ENCODE results near the gene RAB8B. TPM values are rescaled to one million over a fixed set of nuclear protein-coding genes. Genes with fewer than 3 reads are reported as not detected.

Gene RAB8B
- total RNA-seq, 1 experiment from 2014 or later, result 11.7 TPM

DNA sequence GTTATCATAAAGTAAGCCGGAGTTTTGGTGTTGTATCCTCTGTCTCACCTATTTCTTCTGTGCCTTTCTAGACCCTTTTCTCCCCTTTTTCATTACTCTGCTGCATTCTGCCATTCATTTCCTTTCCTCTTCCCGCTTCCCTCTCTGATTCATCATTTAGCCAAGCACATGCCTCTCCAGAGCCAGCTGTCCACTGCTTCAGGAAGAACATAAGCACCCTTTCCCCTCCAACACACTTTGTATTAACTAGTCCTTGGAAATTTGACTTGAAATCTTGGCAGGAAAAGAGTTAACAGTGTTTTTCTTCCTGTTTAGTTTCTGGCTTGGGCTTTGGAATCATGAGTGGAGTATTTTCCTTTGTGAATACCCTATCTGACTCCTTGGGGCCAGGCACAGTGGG is 97.7 kb downstream of the RAB8B start:
- H3K36me3 Mint-ChIP-seq (ENCODE audit: insufficient read depth, unreplicated experiment), result peaks cover 5% of the 10 kb centered on the region
- DNase-seq (ENCODE audit: unreplicated experiment), result no peak
- ChIA-PET POLR2A (interaction anchor here (0.7 kb wide), 1 partner anchor 8 kb away, joined by 5 read pairs; no protein-coding TSS in a partner anchor), CTCF (interaction anchor here (0.9 to 5.6 kb wide), 3 partner anchors 107 to 141 kb away, joined by 3 to 70 read pairs (median 3); no protein-coding TSS in a partner anchor)
- H3K27ac Mint-ChIP-seq (ENCODE audit: low read depth, unreplicated experiment), result no peak overlapping the region
- H3K9me3 Mint-ChIP-seq (ENCODE audit: unreplicated experiment), result no peaks in the 10 kb centered on the region
- no peaks in the 10 kb centered on the region for H3K27me3 Mint-ChIP-seq (ENCODE audit: insufficient read depth, unreplicated experiment)
- no peak overlapping the region for H3K4me3 Mint-ChIP-seq (ENCODE audit: unreplicated experiment)
- intact Hi-C loops (cut with micrococcal nuclease), result loop anchor here (5.0 kb wide), 1 partner anchor 95 kb away; the partner anchor contains the start of gene CA12
- BruUV-seq (replicated peaks), result no TSS peak
- TF ChIP-seq CTCF (IDR thresholded peaks at IDR 0.05; ENCODE audit: unreplicated experiment), result no peak
- no peaks in the 10 kb centered on the region for H3K4me1 Mint-ChIP-seq (ENCODE audit: insufficient read depth, unreplicated experiment)

DNA sequence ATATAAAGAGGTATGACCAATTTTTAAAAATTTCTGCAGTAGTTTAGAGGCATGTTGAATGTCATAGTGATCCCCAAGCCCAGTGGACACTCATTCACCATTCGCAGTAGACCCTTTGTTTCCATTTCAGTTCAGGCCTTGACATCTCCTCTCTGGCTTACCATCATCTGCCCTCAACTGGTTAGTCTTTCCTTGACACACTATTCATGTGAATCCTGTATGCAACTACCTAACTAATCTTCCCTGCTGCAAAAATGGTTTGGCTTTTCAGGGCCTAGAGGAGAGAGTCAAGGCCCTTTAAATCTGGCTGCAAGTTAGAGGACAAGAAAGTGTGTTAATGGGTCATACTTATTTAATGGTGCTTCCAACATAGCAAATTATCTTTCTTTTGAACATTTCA is 98.9 kb downstream of the RAB8B start:
- CTCF ChIA-PET, result interaction anchor here (0.6 to 5.6 kb wide), 15 partner anchors 8 to 1318 kb away, joined by 3 to 70 read pairs (median 5); no protein-coding TSS in a partner anchor
- Mint-ChIP-seq H3K27ac (ENCODE audit: low read depth, unreplicated experiment) (no peak overlapping the region), H3K4me1 (ENCODE audit: insufficient read depth, unreplicated experiment) (no peaks in the 10 kb centered on the region), H3K27me3 (ENCODE audit: insufficient read depth, unreplicated experiment) (no peaks in the 10 kb centered on the region), H3K36me3 (ENCODE audit: insufficient read depth, unreplicated experiment) (peaks cover 2% of the 10 kb centered on the region), H3K4me3 (ENCODE audit: unreplicated experiment) (no peak overlapping the region), H3K9me3 (ENCODE audit: unreplicated experiment) (no peaks in the 10 kb centered on the region)
- intact Hi-C loops (cut with micrococcal nuclease), result loop anchor here (1.0 to 5.0 kb wide), 2 partner anchors 94 to 115 kb away; partner anchors contain the start of gene CA12
- no TSS peak for BruUV-seq (replicated peaks)
- no peak for DNase-seq (ENCODE audit: unreplicated experiment)
- no peak for TF ChIP-seq CTCF (IDR thresholded peaks at IDR 0.05; ENCODE audit: unreplicated experiment)
- POLR2A ChIA-PET, result interaction anchor here (1.0 to 2.1 kb wide), 3 partner anchors 10 to 116 kb away, joined by 3 to 8 read pairs (median 4); no protein-coding TSS in a partner anchor

GRCh38 chr15:63288778-63289378 is 99.5 kb downstream of the RAB8B start:
- intact Hi-C loops (cut with micrococcal nuclease), result loop anchor here (1.0 to 5.0 kb wide), 3 partner anchors 93 to 310 kb away; partner anchors contain the start of gene CA12
- BruUV-seq (replicated peaks), result no TSS peak
- peak; percentile 61 for TF ChIP-seq CTCF (IDR thresholded peaks at IDR 0.05; ENCODE audit: unreplicated experiment)
- H3K4me3 Mint-ChIP-seq (ENCODE audit: unreplicated experiment), result no peak overlapping the region
- peak; percentile 67 for DNase-seq (ENCODE audit: unreplicated experiment)
- H3K36me3 Mint-ChIP-seq (ENCODE audit: insufficient read depth, unreplicated experiment), result no peaks in the 10 kb centered on the region
- POLR2A ChIA-PET, result interaction anchor here (1.0 to 2.1 kb wide), 3 partner anchors 11 to 115 kb away, joined by 3 to 8 read pairs (median 4); no protein-coding TSS in a partner anchor
- no peaks in the 10 kb centered on the region for H3K4me1 Mint-ChIP-seq (ENCODE audit: insufficient read depth, unreplicated experiment)
- CTCF ChIA-PET, result interaction anchor here (0.6 to 5.6 kb wide), 13 partner anchors 9 to 856 kb away, joined by 3 to 70 read pairs (median 4); no protein-coding TSS in a partner anchor
- no peak overlapping the region for H3K27ac Mint-ChIP-seq (ENCODE audit: low read depth, unreplicated experiment)
- H3K9me3 Mint-ChIP-seq (ENCODE audit: unreplicated experiment), result no peaks in the 10 kb centered on the region
- H3K27me3 Mint-ChIP-seq (ENCODE audit: insufficient read depth, unreplicated experiment), result no peaks in the 10 kb centered on the region

- no peak for TF ChIP-seq CTCF (IDR thresholded peaks at IDR 0.05; ENCODE audit: unreplicated experiment)
- DNase-seq (ENCODE audit: unreplicated experiment), result no peak
- intact Hi-C loops (cut with micrococcal nuclease), result no loop called here
- Mint-ChIP-seq H3K9me3 (ENCODE audit: unreplicated experiment) (no peaks in the 10 kb centered on the region), H3K4me1 (ENCODE audit: insufficient read depth, unreplicated experiment) (no peaks in the 10 kb centered on the region), H3K36me3 (ENCODE audit: insufficient read depth, unreplicated experiment) (no peaks in the 10 kb centered on the region), H3K27ac (ENCODE audit: low read depth, unreplicated experiment) (no peak overlapping the region), H3K4me3 (ENCODE audit: unreplicated experiment) (no peak overlapping the region), H3K27me3 (ENCODE audit: insufficient read depth, unreplicated experiment) (no peaks in the 10 kb centered on the region)
- CTCF ChIA-PET, result interaction anchor here (0.6 to 5.6 kb wide), 9 partner anchors 19 to 308 kb away, joined by 3 to 70 read pairs (median 4); partner anchors contain the start of gene CA12
- BruUV-seq (replicated peaks), result no TSS peak
- POLR2A ChIA-PET, result interaction anchor here (0.6 to 2.2 kb wide), 5 partner anchors 14 to 114 kb away, joined by 3 to 11 read pairs (median 3); partner anchors contain the start of gene APH1B
Measured at GRCh38 chr15:63291507-63291906, 102.1 kb downstream of the RAB8B start.
